Activated CD4-positive, alpha-beta T cell treated with anti-CD3 and anti-CD28 coated beads, Interleukin-10, Interleukin-2, amounts not matched to agents 100 ng/mL and 50 ng/mL, durations not matched to agents 16 hours and 8 hours (primary cell): ENCODE data around the gene HOXB7.

Source experiments
- DNase-seq: peaks from one replicate; pipeline ENCODE4 v3.0.0-alpha.2; 2020

The HOXB7 gene

DNA sequence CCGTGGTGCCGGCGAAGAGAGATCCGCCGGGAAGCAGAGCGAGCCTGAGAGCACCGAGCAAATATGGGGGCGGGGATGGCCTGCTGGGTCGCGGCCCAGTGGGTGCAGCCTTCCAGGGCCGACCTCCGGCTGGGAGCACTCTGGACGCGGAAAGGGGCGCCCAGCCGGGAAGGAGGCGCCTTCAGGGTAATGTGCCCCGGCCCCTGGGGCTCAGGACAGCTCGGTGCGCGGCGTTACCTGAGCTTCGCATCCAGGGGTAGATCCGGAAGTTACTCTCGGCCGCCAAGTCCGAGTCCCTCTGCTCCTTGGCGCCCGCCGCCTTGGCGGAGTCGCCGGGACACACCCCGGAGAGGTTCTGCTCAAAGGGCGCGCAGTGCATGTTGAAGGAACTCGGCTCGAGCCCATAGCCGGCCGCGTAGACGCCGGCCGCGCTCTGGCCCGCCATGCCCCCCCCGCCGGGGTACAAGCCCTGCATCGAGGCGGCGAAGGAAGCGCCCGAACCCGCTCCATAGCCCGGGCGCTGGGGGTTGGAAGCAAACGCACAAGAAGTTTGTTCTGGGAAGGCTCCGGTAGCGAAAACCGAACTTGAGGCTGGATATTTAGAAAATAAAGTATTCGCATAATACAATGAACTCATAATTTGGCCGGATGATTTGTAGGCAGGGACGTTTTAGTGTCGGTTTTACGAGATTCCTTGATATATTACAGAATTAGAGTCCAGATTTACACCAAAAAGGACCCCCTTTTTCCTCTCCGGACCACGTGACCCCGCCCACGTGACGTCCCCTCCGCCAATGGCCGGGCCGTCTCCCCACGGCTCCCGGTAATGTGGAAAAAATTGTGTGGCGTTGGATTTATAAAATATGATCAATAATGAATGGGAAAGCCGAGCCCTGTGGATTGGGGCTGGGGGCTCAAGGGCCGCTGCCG lies at the start of gene HOXB7:
Gene HOXB7 (minus strand): TSS at position 736 of the 930 bp plus-strand sequence. CDS start 99 bp downstream, at position 637.
- peak; percentile 68 for DNase-seq

DNA sequence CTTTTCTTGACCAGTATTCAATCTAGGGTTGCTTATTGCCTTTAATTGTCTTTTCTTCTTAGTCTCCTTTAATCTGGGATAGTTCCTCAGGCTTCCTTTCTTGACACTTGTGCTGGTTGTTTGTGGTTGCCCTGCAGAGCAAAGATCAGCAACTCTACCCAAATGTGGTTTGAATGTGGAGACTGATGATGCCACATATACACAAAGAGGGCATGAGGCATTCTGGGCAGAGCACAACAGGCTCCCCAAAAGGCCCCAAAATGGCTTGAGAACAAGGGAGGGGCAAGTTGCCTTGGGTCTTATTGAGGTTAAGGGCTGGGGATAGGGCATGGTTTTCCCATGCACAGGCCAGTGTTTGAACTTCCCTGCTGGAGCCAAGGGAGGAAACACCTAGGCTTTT lies 45.1 kb upstream of the HOXB7 start:
- no peak for DNase-seq

DNA sequence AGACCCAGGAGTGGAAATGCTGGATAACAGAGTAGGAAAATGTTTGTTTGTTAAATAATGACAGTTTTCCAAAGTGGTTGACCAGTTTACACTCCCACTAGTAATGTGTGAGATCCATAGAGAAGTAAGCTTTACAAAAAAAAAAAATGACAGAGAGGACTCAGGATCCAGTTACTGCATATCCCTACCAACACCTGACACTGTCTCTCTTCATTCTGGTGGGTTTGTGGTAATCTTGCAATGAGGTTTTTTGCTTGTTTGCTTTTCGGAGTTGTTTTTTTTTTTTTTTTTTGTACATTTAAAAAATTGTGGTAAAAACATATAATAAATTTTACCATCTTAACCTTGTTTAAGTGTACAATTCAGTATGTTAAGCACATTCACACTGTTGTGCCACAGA lies 38.9 kb upstream of the HOXB7 start:
- DNase-seq = no peak

DNA sequence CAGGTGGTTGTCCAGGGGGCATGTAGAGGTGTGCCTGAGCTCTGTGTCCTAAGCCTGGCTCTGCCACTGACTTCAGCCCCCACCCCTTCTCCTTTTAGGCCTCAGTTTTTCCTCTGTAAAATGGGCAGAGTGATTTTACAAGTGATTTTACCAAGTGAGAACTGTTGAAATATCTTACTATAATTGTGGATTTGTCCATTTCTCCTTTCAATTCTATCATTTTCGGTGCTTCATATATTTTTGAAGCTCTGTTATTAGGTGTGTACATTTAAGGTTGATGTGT lies 37.1 kb upstream of the HOXB7 start:
- DNase-seq = no peak

DNA sequence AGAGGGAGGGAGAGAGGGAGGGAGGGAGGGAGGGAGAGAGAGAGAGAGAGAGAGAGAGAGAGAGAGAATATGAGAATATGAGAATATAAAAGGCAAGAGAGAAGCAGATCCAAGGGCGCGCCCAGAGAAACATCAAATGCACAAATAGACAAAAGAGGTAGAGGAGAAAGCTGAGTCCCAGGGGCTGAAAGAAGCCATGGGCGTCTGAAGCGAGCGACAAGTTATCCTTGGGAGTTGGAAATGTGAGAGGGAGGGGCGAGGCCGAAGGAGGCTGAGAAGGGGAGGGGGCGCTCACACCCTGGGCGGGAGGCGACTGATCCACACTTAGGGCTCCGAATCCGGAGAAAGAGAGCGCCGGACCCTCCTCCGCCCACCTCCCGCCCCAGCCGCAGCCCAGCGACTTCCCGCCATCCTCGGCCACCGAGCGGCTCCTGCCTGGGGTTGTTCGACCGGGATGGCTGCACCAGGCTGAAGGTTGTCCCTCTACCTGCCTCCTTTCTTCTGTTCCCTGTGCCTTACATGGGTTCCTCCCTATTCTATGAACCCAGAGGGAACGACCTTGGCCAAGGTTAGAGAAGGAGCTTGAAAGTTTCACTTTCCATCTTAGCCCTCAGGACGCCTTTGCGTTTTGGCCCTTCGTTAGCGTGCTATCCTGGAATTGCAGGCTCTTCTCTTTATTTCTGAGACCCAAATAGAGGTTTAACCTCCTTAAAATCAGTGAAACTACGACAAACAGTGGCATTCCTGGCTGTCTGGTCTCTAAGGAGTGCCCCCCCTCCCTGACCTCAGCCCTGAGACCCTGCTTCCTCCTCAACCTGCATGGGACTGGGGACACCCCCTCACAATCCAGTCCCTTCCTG lies 36.5 kb upstream of the HOXB7 start:
- no peak for DNase-seq

DNA sequence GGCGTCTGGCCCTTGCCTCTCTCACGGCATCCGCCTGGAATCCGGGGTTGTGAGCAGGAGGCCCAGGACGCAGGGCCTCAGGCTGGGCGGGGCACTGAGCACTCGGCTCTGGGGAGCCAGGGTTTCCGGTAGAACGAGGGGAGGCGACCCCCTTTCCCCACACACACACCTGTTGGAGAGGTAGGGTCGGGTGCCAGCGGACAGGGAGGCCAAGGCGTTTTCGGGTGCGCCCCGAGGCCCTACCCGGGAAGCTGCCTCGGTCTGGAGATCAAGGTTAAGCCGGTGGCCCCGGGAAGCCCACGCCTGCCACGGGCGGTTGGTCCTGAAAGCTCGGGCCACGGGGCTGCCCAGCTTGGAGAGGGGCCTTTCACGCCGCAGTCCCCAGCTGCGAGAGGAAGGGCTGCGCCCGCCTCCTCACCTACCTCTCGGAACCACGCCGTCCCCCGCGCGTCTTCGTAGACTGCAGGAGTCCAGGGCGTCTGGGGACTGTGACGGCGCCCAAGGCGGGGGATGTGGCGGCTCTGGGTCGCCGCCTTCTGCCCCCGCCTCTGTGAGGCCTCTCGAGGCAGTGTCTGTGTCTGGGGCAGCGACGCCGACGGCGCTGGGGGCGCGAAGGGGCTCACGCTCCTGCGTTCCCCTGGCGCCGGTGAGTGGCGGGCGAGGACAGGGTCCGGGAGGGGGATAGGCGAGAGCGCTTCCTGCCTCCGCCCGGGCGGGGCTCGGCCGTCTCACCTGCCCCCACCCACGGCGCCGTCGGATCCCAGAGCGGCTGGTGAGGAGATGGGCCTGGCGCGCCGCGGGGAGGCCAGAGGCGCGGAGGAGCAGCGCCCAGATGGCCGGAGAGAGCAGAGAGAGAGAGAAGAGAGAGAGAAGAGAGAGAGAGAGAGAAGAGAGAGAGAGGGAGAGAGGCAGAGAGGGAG lies 35.6 kb upstream of the HOXB7 start:
- DNase-seq = no peak

GRCh38 chr17:48645639-48646182 lies 34.9 kb upstream of the HOXB7 start:
- no peak for DNase-seq

- DNase-seq = no peak
Observed at GRCh38 chr17:48644910-48645557, 34.2 kb upstream of the HOXB7 start.

DNA sequence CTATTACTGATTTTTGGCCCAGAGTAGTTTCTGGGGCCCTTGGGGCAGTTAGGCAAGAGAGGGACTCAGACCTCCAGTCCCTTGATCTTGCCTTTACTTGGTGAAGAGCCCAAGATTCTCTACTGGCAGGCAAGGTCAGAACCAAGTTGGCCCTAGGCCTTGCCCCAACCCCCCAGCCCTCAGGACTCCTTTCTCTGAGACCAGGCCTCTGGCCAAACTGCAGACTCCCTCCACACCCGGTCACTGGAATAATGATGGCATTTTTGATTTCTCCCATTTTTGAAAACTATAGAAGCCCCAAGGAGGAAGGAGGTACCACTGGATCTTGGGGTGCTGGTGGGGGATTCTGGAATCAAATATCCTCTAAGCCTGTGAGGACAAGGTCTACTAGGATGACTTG lies 33.3 kb upstream of the HOXB7 start:
- no peak for DNase-seq

DNA sequence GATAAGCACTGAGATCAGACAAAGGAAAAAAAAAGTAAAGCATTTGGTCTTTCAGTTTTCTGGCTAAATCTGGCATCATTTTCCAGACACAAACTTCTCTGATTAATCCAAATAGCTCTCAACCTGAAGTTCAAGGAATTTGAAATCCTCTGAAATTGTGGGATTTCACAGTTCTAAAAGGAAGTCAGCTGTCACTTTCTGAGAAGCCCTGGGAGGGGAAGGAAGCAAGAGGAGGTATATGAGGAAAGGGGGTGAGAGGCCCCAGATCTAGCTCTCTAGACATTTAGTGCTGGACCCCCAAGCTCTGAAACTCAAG lies 32.8 kb upstream of the HOXB7 start:
- no peak for DNase-seq

DNA sequence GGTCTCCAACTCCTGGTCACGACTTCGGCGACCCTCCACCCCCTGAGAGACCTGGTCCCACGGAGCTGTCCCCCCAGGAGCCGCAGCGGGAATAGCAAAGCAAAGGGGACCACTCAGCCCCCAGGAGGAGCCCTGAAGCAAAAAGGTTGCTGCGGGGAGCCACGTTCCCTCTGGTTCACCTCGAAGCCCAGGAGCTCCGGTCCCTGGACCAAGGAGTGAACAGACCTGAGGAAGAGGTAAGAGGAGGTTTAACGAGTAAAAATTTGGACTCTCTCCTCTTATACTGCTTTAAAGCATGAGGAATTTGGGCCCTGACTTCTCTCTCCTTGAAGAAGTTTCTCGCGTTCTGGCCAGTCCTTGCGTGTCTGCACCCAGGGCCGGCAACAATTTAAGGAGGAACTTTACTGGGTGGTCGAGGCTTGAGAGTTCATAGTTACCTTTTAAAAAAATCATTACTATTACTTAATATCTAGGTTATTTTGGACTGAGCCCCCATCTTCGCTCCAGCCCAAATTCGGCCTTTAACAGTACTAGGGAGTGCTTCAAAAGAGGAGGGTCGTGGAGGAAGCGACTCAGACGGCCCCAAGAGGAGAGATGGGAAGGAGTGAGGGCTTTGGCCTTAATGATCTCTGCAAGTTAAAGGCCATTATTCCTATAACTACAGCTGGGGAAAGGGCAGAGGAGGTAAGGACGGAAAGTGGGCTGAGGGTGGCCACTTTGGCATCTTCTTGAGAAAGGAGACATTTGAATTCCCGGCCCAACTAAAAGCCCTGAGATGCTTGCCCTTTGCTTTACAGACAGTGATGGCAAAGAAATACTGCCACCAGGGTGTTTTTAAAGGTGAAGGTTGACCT lies 32.3 kb upstream of the HOXB7 start:
- DNase-seq = no peak

DNA sequence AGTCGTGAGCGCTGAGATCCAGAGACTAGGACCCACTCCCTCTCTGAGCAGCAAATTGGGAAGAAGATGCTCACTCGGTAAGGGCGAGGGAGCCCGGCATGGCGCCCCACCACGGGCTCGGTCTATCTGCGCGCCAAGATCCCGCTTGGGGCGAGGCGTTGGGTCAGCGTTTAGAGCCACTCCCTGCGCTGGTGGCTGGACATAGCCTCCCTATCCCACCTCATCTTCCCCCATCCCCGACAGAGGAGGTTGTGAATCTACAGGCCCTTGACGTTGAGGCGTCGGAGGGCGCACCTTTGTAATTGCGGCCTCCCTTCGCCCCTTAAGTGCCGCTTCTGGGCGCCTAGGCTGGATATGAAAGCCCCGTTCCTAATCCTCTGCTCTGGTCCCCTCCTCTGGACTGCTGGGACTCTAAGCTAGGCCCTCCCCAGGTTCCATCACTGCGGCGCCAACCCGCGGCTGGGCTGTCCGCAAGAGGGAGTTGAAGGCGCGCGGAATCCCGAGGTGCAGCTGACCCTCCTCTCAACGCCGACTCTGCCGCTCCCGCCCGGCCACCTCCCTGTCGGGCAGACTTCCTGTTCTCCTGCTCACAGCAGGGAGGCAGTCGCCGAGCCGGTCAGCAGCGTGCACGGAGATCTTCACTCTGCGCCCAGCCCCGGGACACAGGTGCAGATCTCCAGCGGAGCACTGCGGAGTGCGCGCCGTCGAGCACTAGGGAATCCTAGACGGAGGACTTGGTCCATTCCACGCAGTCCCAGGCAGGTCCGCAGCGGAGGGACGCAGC lies 31.4 kb upstream of the HOXB7 start:
- DNase-seq = no peak

DNA sequence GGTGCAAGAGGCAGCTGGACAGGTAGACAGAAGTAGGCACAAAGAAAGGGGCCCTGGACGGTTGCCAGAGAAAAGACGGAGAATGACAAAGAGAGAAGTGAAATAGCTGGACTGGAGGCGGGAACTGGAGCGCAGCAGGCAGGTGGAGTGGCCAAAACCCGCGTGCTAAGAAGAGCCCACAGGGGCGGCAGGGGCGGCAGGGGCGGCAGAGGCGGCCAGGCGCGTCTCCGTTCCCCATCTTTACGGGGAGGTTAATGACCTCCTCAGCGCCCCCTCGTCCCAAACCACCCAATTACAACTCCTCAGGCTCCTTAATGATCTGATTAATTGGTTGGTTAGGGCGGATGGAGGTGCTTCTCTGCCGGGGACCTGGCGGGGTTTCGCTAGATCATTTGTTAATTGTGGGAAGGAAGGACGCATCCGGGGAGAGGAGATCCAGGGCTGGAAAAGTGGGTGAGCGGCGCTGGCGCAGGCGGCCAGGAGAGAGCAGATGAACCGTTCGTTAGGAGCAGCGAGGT lies 30.8 kb upstream of the HOXB7 start:
- DNase-seq = no peak

DNA sequence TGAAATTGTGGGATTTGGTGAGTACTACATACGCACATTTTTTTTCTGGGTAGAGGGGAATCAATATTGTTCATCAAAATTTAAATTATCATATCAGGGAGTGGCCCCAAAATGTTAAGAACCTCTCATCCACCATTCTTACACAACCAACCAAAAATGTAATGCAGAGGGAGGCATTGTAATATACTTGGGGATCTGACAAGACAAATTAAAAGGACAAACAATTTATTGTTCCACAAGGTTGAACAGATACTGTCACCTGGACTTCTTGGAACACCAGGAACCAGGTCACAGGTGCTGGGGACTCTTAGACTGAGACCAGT lies 30.0 kb upstream of the HOXB7 start:
- DNase-seq = no peak

GRCh38 chr17:48639982-48640857 lies 29.4 kb upstream of the HOXB7 start:
- no peak for DNase-seq

DNA sequence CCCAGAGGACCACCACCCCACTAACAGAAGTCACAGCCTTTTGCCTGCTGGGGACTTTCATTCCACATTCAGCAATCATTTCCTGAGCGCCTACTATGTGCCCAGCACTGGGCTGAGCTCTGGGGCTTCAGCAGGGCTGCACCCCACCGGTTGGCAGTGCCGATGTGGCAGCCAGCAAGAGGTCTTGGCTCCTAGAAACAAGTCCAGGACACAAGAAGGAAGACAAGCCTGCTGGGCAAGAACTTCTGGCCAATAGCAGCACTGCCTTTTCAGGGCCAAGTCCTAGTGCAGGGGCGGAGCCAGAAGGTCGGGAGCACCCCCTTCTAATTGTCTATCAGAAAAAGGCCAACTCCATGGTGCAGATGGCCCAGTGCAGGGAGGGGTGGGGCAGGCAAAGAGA lies 28.3 kb upstream of the HOXB7 start:
- DNase-seq = no peak

DNA sequence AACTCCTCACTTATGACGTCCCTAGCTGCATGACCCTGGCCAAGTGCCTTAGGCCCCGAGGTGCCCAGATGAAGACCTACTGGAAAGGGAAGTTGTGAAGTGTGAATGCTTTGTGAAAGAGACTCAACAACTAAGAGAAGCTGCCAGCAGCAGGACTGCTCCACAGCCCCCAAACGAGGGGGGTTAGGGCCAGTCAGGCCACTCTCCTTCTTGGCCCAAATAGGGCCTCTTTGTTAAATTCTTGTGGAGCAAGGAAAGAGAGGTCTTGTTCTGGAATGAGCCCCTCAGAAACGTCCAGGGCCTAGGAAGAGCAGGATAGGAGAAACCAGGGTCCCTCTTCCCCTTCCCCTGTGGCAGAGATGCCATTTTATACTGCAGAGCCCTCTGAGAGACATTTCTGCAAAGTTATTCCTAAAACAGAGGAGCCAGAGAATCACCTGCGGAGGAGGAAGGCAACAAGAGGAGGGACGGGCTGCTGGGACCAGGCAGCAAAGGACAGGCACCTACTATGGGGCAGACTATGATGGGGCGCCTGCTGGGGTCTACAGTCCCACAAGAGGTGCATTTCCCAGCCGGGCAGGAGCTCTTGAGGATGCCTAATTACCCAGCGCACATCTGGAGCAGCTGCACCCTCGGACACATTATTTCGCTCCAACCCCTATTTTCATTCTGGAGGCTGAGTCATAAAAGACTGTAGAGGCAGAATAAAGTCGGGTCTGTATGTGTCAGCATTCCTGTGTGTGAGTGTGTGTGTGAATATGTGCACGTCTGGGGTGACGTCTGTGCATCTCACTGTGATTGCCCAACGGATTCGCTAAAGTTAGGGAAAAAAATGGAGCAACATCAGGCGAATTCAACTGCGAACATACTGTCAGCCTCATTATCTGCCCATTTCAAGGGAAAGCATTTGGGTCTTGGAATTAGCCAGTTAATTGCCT lies 26.8 kb upstream of the HOXB7 start:
- no peak for DNase-seq
